Liver (tissue), 9 donors: ENCODE data around the gene CDC25A. TPM values are rescaled to one million over a fixed set of nuclear protein-coding genes. Genes with fewer than 3 reads are reported as not detected.

Experiments used
- DNase-seq: peaks from one replicate; pipeline ENCODE4 v3.0.0-alpha.2; 2017; ENCODE audit warnings: low spot score
- H3K27ac ChIP-seq, 2 donors: one replicate each; pipeline ENCODE4 v1.7.0; 2013; ENCODE audit warnings: inconsistent platforms in 2 of 2, low read length in 2 of 2, control low read depth in 1 of 2, low read depth in 1 of 2, mild to moderate bottlenecking in 1 of 2
- H3K27me3 ChIP-seq, 4 donors: one replicate each; pipeline versions ENCODE4 v1.6.1 to v1.7.0; 2013; ENCODE audit warnings: low read length in 3 of 4, inconsistent platforms in 1 of 4, mild to moderate bottlenecking in 1 of 4, moderate library complexity in 1 of 4; ENCODE audit not compliant: control insufficient read depth in 4 of 4, insufficient read depth in 4 of 4
- H3K36me3 ChIP-seq, 4 donors: one replicate each; pipeline versions ENCODE4 v1.6.1 to v1.7.0; 2013; ENCODE audit warnings: low read length in 3 of 4, mild to moderate bottlenecking in 3 of 4, low read depth in 1 of 4, moderate library complexity in 1 of 4; ENCODE audit not compliant: control insufficient read depth in 4 of 4, insufficient read depth in 3 of 4
- H3K4me1 ChIP-seq, 4 donors: one replicate each; pipeline versions ENCODE4 v1.6.1 to v1.7.0; 2013; ENCODE audit warnings: low read length in 3 of 4, mild to moderate bottlenecking in 3 of 4, moderate library complexity in 1 of 4; ENCODE audit not compliant: control insufficient read depth in 4 of 4, insufficient read depth in 4 of 4
- H3K4me3 ChIP-seq, 3 donors: one replicate each; pipeline versions ENCODE4 v1.6.1 to v1.7.0; 2013; ENCODE audit warnings: low read length in 3 of 3, control low read depth in 1 of 3, low read depth in 1 of 3, mild to moderate bottlenecking in 1 of 3
- H3K9ac ChIP-seq, 2 donors: one replicate each; pipeline ENCODE4 v1.7.0; 2013; ENCODE audit warnings: low read length in 2 of 2, mild to moderate bottlenecking in 2 of 2, moderate library complexity in 2 of 2, control low read depth in 1 of 2, low read depth in 1 of 2
- H3K9me3 ChIP-seq, 4 donors: one replicate each; pipeline versions ENCODE4 v1.6.1 to v1.7.0; 2013; ENCODE audit warnings: low read length in 3 of 4; ENCODE audit not compliant: control insufficient read depth in 4 of 4
- ATF3 ChIP-seq: IDR thresholded peaks from 2 replicates; pipeline ENCODE4 v1.6.1; 2016; ENCODE audit warnings: antibody characterized with exemption
- CTCF ChIP-seq: fragments of 150-350 bp; IDR thresholded peaks from 2 replicates; pipeline ENCODE4 v1.5.1; 2017; ENCODE audit warnings: improper control_type of control experiment, low read depth, low read length; ENCODE audit not compliant: missing input control
- EGR1 ChIP-seq, 2 donors: IDR thresholded peaks; 2 replicates each; pipeline ENCODE4 v1.6.1; 2016 to 2018; ENCODE audit warnings: antibody characterized with exemption in 2 of 2, low read depth in 2 of 2
- FOXA1 ChIP-seq: IDR thresholded peaks from 2 replicates; pipeline ENCODE4 v1.6.1; 2016; ENCODE audit warnings: antibody characterized with exemption
- FOXA2 ChIP-seq: IDR thresholded peaks from 2 replicates; pipeline ENCODE4 v1.6.1; 2016; ENCODE audit warnings: antibody characterized with exemption
- GABPA ChIP-seq, 2 donors: IDR thresholded peaks in 1 of 2; conservative IDR thresholded peaks in 1 of 2; 2 replicates each; pipeline ENCODE4 v1.6.1; 2016; ENCODE audit warnings: antibody characterized with exemption in 2 of 2, mild to moderate bottlenecking in 1 of 2, moderate library complexity in 1 of 2
- HNF4A ChIP-seq, 2 donors: conservative IDR thresholded peaks; 2 replicates each; pipeline ENCODE4 v1.6.1; 2016; ENCODE audit warnings: antibody characterized with exemption in 2 of 2, mild to moderate bottlenecking in 2 of 2
- HNF4G ChIP-seq: IDR thresholded peaks from 2 replicates; pipeline ENCODE4 v1.6.1; 2016; ENCODE audit warnings: antibody characterized with exemption
- JUND ChIP-seq, 2 donors: IDR thresholded peaks; 2 replicates each; pipeline ENCODE4 v1.6.1; 2016; ENCODE audit warnings: antibody characterized with exemption in 2 of 2
- MAX ChIP-seq: IDR thresholded peaks from 2 replicates; pipeline ENCODE4 v1.6.1; 2016; ENCODE audit warnings: antibody characterized with exemption
- NR2F2 ChIP-seq: IDR thresholded peaks from 2 replicates; pipeline ENCODE4 v1.6.1; 2016; ENCODE audit warnings: antibody characterized with exemption
- RAD21 ChIP-seq, 2 donors: IDR thresholded peaks; 2 replicates each; pipeline ENCODE4 v1.6.1; 2016; ENCODE audit warnings: antibody characterized with exemption in 2 of 2, mild to moderate bottlenecking in 2 of 2
- RXRA ChIP-seq, 2 donors: IDR thresholded peaks; 2 replicates each; pipeline ENCODE4 v1.6.1; 2017 to 2018; ENCODE audit warnings: antibody characterized with exemption in 2 of 2, mild to moderate bottlenecking in 1 of 2
- SP1 ChIP-seq: IDR thresholded peaks from 2 replicates; pipeline ENCODE4 v1.6.1; 2018; ENCODE audit warnings: antibody characterized with exemption, mild to moderate bottlenecking
- TAF1 ChIP-seq: conservative IDR thresholded peaks from 2 replicates; pipeline ENCODE4 v1.6.1; 2016; ENCODE audit warnings: antibody characterized with exemption, mild to moderate bottlenecking
- YY1 ChIP-seq: IDR thresholded peaks from 2 replicates; pipeline ENCODE4 v1.6.1; 2016; ENCODE audit warnings: antibody characterized with exemption, mild to moderate bottlenecking
- WGBS: extraction: QIAGEN DNeasy Blood & Tissue Kit; methylation state at CpG from one replicate; pipeline ENCODE4 v1.1.7; 2013; 5-methylcytosine and 5-hydroxymethylcytosine counted together
- polyA plus RNA-seq, 2 donors: library from polyadenylated mRNA; stranded (reverse) in 1 of 2; unstranded in 1 of 2; fragments of 200-250 nt in 1 of 2; fragments of >200 nt in 1 of 2; fragmentation: Nextera tagmentation in 1 of 2; extraction: Ambion mirVana in 1 of 2; gene quantifications; one replicate each; pipeline versions ENCODE4 v1.2.1 to v1.2.3, GENCODE V29; 2013 to 2015
- total RNA-seq, 2 donors: library from RNA; depleted of rRNA; stranded (reverse); fragments of >200 nt; gene quantifications; one replicate each; pipeline ENCODE4 v1.2.3, GENCODE V29; 2014
- TF ChIP-seq, protein P1 (sequence below): IDR thresholded peaks from 2 replicates; pipeline ENCODE4 v1.6.1; 2016; ENCODE audit warnings: antibody characterized with exemption
- donor health status: healthy.
- donor health status: healthy.
- donor health status: healthy.
- donor health status: healthy.
- donor health status: healthy.

Gene CDC25A
- total and polyA plus RNA-seq, 4 donors = 0.18 to 29.6 (median 0.60) TPM

GRCh38 chr3:48128774-48129173 lies 59.4 kb downstream of the CDC25A start:
- TF ChIP-seq EGR1 (IDR thresholded peaks at IDR 0.05; ENCODE audit: low read depth in 2 of 2) = no peak
- no peak for TF ChIP-seq TAF1
- no peak for TF ChIP-seq CTCF
- TF ChIP-seq YY1 = no peak
- TF ChIP-seq FOXA2 = no peak
- Histone ChIP-seq H3K36me3 (no peaks in the 10 kb centered on the region), H3K4me3 (no peak overlapping the region), H3K27ac (no peak overlapping the region), H3K9me3 (no peaks in the 10 kb centered on the region), H3K9ac (no peak overlapping the region), H3K4me1 (no peaks in the 10 kb centered on the region), H3K27me3 (no peaks in the 10 kb centered on the region)
- WGBS = 83% methylated on average over 1 of the region's 1 CpG
- no peak for DNase-seq

DNA sequence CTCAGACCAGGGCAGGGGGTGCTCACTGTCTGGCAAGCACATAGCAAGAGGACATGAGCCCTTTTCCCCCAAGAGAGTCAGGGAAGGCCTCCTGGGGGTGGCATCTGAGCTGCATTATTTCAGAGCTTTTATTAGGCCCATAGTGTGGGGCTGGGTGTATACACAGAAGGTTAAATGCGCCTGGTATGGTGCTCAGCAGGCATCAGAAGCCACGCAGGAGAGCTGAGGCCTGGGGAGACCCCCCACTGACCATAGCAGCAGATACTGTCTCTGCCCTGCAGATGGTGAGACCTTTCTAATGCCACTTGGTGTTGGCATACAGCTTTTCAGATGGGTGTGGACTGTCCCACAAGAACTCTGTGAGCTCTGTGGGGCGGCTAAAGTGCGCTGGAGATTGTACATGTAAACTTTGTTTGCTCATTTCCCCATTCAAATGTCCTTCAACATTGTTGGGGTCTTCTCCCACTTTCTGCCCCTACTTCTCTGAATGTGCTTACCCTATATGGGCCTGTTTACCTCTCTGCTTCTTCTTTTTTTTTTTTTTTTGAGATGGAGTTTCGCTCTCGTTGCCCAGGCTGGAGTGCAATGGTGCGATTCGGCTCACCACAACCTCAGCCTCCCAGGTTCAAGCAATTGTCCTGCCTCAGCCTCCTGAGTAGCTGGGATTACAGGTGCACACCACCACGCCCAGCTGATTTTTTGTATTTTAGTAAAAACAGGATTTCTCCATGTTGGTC lies 62.2 kb downstream of the CDC25A start:
- Histone ChIP-seq H3K27ac (no peak overlapping the region), H3K4me1 (no peaks in the 10 kb centered on the region), H3K9me3 (no peaks in the 10 kb centered on the region), H3K9ac (no peak overlapping the region), H3K27me3 (no peaks in the 10 kb centered on the region), H3K4me3 (no peak overlapping the region), H3K36me3 (no peaks in the 10 kb centered on the region)
- 96% methylated on average over 9 of the region's 9 CpGs for WGBS
- TF ChIP-seq GABPA (IDR thresholded peaks at IDR 0.05 in 1 of 2, conservative IDR thresholded peaks at IDR 0.05 in 1 of 2) (no peak), TAF1 (no peak), RAD21 (IDR thresholded peaks at IDR 0.05) (no peak), HNF4G (no peak), CTCF (no peak), ATF3 (no peak), FOXA1 (no peak), NR2F2 (no peak), RXRA (IDR thresholded peaks at IDR 0.05) (no peak), EGR1 (IDR thresholded peaks at IDR 0.05; ENCODE audit: low read depth in 2 of 2) (no peak), MAX (no peak), SP1 (no peak), YY1 (no peak), JUND (IDR thresholded peaks at IDR 0.05) (no peak), HNF4A (conservative IDR thresholded peaks at IDR 0.05) (no peak), FOXA2 (no peak)
- TF ChIP-seq, protein P1, sequence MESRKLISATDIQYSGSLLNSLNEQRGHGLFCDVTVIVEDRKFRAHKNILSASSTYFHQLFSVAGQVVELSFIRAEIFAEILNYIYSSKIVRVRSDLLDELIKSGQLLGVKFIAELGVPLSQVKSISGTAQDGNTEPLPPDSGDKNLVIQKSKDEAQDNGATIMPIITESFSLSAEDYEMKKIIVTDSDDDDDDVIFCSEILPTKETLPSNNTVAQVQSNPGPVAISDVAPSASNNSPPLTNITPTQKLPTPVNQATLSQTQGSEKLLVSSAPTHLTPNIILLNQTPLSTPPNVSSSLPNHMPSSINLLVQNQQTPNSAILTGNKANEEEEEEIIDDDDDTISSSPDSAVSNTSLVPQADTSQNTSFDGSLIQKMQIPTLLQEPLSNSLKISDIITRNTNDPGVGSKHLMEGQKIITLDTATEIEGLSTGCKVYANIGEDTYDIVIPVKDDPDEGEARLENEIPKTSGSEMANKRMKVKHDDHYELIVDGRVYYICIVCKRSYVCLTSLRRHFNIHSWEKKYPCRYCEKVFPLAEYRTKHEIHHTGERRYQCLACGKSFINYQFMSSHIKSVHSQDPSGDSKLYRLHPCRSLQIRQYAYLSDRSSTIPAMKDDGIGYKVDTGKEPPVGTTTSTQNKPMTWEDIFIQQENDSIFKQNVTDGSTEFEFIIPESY = no peak
- DNase-seq = no peak
